T-helper 2 cell treated with Interferon-gamma antibody and Interleukin-4, amounts not matched to agents 100 ng/mL and 5 ng/mL, for 36 hours (primary cell): ENCODE results near the gene FRMD5. TPM values are rescaled to one million over a fixed set of nuclear protein-coding genes. Genes with fewer than 3 reads are reported as not detected.

Source experiments
- intact Hi-C: fragments of 100-400 bp; cut with micrococcal nuclease; formaldehyde crosslinking; loops from one replicate; pipeline ENCODE4 v1.15.1; 2023
- total RNA-seq: library from RNA; stranded (reverse); gene quantifications from 2 replicates; pipeline ENCODE4 v1.2.3, GENCODE V29; 2022

FRMD5 gene
- total RNA-seq, 1 donor from 2014 or later: not detected

DNA sequence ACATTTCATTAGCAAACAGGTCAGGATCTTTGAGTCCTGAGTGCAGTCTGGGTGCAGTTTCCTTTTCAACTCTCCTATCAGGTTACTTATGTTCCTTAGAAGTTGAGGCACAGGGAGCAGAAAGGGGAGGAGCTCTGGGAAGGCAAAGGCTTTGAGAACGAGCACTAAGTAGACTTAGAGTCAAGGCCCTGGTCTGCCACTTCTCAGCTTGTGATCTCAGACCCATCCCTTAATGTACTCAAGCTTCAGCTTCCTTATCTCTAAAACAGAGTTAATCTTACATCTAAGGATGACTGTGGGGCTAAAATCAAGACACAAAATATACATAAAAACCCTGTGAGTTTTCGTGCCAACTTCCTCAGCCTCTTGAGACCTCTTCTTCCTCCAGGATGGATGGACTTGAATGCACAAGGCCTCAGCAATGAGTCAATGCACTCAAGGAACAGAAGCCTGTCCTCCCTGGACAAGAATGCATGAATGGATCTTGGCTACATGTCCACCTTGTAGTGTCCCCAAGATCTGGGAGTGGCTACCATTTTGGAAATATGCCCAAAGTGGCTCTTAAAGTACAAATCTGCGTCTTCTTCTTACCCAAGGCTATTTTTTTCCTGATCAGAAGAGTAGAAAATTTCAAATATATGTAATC, 263.2 kb downstream of the FRMD5 start:
- intact Hi-C loops: no loop called here

DNA sequence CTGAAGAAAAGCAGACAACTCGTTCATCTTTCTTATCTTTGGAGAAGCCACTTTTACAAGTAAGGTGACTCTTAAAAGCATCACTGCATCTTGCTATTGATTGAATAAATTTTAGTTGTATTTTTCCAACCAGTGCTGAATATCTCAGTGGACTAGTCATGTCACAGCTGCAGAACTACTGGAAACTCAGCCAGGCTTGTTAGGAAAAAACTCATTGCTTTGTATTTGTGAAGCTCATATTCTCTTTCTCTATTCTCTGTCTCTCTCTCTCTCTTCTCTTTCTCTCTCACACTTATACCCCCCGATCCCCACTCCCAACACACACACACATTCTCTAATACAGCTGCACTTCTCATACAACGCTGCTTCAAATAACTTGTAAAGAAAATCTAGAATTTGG, 264.0 kb downstream of the FRMD5 start:
- intact Hi-C loops: no loop called here

DNA sequence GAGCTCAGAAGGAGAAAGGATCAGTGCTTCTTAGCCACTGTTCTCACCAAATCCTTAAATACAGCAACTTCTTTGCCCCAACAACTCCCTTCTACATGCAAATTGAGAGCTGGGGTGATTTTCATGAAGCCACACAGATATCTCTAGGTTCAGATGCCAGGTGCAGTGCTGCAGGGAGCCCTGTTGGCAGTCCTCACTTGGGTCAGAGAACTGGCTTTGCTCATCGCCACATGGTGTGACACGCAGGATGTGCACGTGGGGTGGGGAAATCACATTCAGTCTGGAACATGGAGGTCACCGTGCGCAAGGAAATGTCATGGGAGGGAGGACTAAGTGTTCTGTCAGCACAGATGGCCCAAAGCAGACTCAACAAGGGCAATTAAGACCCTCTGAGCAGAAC, 264.5 kb downstream of the FRMD5 start:
- intact Hi-C loops: no loop called here

DNA sequence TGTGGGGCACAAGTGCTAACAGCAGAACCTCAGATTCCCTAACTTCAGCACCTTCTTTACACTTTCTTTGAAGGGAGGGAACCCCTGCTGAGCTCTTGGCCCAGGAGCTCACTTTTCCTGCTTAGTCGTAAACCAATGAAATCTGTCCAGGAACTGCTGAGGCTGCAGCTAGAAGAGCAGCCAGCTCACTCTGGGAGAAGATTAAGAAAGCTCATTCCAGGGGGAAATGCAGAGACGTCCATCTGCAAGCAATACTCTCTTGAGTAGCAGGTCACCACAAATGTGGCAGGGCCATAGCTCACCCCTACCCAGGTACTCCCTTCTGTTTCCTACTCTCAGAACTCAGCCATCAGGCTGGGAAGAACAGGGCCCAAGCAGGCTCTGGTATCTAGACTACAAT, 265.0 kb downstream of the FRMD5 start:
- intact Hi-C loops: no loop called here

DNA sequence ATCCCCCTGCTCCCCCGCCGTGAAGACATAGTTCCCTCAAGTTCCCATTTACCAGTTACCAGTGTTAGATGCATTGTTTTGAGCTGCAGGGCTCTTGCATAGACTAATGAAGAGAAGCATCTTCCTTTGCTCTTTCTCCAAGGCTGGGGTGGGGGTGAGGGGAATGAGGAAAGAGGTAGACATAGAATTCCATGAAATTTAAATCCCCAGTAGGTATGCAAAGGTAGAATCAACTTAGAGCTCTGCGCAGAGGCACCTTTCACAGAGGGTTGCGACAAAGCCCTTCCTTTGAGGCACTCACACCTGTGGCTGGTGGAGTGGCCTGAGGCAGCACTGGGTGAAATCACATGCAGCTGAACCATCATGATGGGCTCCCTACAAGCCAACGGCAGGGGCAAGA, 266.9 kb downstream of the FRMD5 start:
- intact Hi-C loops: no loop called here

DNA sequence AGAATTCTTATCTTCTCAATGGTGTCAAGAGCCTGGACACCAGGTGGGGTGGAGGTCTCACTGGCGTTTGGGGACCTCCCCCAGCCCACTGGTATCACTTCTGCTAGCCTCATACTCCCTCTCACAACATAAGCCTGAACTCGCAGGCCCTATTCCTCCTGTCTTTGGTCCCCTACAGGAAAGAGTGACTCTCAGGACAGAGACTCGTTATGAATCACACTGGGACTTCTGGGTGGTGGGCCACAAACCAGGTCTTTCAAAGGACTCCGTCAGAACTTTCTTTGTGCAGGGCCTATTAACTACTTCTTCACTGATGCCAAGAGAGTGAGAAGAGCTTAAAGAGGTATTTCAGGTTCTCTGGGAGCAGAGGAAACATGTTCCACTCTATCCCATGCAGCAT, 267.9 kb downstream of the FRMD5 start:
- intact Hi-C loops: no loop called here

DNA sequence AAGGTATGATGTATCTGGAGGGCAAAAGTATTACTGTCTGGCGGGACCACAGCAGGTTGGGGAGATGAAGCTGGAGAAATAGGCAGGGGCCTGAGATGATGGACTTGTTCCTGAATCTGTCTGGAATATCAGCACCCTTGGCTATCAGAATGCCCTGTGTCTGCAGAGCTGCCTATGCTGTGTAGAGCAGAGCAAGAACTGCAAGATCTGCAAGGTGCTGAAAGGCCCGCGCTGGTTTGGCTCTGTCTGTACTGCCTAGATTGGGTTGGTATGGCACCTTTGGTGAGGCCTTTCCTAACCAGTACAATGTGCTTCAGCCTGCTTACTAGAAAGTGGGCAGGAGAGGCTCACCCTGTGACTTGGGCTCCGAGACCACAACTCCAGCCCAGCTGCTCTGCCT, 271.5 kb downstream of the FRMD5 start:
- intact Hi-C loops: no loop called here

DNA sequence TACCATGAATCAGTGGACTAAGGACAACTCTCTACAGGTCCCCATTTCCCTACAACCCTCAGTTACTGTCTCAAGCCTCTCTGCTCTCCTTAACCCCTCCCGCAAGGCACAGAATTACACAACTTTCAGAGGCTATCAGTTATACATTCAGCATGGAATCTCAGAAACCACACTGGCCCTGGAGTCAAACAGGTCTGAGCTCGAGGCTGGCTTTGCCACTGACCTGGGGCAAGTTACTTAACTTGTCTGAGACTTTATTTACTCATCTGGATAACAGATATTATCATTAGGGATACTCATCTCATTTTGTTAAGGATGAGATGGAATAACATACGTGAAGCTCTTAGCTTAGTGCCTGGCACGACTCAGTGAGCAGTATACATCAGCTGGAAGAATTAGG, 273.1 kb downstream of the FRMD5 start:
- intact Hi-C loops: no loop called here

DNA sequence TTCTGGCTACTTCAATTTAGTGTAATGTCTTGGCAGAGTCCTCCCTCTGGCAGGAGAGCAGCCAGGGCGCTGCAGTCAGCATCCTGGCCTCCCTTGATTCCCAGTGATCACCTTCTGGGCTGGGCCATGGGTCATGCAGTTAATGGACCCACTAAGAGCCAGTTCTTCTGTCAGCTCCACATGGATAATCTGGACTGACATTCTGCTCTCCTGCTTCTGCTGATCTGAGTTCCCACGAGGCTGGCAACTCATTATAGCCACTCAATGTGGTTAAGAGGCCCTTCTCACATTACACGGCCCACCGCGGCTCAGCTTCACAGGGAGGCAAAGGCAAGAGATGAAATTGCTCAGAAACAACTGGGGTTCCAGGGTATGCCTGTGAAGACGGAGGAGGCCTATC, 274.3 kb downstream of the FRMD5 start:
- intact Hi-C loops: no loop called here

DNA sequence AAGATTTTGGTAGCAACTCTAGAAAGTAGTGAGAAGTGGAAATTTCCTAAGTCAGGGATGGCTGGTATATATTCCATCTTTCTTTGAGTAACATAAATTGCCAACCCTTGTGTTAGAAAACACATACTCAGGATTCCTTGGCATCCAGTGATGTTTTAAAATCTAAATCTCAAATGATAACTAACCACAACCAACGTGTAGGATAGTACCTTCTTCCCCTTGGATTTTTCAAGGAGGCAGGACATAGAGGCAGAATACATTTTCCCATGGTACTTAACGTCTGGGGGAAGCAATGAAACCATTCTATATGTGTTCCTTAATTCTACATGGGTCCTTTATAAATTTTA, 274.8 kb downstream of the FRMD5 start:
- intact Hi-C loops: no loop called here

DNA sequence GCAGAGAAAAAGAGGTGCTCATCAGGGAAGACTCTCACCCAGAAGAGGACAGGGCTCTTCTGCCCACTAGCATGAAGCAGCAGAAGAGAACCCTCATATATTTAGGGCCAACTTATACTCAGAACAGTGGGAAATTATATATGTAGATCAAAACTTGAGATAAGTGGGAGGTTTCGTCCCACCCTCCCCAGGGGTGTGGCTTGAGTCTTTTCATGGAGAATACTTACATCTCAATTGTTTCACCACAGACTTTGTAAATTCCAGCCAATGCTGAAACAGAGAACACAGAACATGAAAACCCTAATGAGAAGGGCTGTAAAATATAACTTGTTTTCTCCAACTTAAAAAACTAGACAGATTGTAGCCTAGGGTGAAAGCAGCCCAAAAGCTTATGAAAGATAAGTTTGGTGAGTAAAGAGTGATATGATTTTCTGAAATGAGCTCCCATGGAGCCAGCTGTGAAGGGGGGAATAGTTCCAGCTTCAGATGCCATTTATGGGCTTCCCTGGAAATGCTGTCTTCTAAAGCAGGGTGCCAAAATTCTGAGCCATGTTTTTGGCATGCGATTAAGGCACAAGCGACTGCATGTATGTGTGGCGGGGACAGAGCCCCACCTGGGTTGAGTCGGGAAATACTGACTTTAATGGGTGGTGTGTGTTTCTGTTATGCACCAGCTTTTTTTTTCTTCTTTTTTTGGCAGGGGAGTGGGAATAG, 275.4 kb downstream of the FRMD5 start:
- intact Hi-C loops: no loop called here

DNA sequence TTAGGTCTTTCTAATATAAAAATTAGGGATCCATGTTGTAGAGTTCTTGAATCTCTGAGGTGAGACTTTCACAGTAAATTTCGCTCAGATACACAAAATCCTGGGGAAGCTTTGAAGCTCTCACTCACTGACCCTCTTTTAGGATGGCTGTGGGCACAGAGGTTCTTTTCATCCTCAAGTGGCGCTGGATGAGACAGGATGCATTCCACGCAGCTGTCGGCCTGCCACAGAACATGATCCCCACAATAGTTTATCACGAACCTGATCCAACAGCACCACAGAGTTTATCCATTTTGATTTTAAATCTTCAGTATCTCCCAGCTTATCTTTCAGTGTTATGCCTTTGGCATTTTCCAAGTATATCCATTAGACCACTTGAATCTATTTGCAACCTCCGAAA, 276.4 kb downstream of the FRMD5 start:
- intact Hi-C loops: no loop called here

DNA sequence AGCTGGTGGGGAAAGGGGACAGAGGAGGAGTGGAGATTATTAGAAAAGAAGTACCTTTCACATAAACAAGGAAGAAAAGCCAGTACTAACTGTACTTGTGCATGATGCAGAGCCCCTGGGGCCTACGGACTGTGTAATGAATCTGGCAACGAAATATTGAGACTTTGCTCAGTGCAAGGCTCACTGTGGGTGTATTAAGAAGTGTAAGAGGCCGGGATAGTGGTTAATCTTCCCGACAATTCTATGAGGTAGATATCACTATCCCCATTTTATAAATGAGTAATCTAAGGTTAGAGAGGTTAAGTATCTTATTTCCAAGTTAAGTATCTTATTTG, 278.8 kb downstream of the FRMD5 start:
- intact Hi-C loops: no loop called here

DNA sequence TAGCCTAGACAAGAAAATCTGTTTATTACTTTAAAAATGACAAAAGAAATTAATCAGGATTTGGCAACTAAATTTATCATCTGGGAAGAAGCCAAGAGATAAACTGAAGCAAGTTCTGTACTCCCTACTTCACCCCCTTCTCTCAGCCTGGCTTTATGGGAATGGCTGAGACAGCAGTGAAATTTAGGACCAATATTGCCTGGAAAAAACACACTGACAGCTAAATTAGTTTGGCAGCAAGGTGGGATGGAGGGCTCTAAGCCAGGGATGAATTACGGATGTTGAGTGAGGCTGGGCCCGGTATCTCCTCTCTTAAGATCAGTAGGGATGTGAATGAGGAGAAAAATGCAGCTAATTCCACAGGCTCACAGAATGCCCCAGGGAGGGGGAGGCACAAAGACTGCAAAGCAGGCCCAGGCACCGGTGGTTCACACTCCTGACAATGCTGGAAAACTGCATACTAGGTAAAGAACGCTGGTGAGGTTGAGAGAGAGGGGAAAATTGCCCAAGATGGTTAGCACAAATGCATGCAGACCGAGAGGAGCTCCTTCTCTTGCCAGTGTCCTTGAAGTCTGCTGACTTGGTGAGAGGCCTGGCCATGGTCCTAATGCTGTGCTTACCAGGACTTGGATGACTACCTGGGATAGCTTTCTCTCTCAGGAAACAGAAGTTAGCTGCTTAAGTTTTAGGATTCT, 279.3 kb downstream of the FRMD5 start:
- intact Hi-C loops: no loop called here

DNA sequence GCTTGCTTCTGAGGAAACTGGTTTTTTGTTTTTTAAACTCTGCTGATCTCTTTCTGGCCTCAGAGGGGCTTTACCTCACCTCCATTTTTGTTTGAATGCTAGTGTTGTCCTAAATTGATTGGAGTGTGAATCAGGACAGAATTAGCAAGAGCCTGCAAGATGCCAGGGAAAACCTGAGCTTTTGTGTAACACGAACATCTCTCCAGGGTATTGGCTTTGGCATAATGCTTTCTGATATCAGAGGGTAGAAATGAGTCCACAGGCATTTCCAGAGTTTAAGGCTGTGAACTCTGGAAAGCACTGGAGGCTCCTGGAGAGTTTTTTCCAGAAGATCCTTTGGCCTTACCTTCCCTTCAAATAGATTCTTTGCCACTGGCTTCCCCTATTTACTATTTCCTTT, 281.1 kb downstream of the FRMD5 start:
- intact Hi-C loops: no loop called here

DNA sequence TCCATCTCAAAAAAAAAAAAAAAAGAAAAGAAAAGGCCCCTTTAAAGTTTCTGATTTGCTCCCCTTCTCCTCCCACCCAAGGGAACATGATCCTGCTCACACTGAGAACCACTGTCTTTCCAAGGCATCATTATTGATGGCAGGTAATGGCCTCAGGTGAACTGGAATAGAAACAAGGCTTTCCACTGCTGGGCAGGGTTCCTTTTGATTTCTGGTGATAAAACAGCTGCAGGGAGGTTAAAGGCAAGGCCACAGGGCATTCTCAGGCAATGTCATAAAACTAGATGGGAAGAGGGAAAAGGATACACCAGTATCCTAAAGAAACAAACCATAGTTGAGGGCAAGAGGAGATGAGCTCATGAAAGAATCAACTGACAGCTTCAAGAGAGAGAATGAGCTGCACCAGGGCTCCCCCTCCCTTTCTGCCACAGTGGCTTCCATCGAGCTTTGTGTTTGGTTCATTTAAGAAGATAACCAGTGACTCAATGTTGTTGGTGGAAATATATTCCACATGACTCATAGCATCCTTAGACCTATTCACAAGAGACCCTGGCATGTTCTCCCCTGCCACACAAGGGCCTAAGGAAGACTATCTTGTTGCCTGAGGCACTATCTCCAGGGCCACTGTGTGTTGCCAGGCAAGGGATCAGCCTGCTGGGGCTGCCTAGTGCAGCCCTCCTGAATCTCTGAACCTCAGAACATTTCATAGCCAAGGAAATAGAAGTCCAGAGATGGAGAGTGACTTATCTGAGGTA, 281.9 kb downstream of the FRMD5 start:
- intact Hi-C loops: no loop called here

DNA sequence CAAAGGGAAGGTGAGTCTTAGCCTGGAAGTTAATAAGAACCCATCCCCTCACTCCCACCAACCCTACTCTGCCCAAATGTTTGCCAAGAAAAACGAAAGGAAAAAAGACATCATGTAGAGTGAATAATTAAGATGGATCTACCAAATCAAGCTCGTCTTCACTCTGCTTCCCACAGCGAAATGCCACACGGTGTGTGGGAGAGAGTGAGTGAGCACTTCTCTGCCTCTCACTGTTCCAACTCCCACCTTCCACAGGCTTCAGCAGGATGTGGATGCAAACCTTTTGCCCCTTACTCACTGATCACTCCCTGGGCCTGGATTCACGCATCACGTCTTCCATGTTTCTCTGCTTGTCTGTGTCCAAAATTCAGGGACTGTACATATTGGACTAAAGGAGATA, 282.9 kb downstream of the FRMD5 start:
- intact Hi-C loops: no loop called here

DNA sequence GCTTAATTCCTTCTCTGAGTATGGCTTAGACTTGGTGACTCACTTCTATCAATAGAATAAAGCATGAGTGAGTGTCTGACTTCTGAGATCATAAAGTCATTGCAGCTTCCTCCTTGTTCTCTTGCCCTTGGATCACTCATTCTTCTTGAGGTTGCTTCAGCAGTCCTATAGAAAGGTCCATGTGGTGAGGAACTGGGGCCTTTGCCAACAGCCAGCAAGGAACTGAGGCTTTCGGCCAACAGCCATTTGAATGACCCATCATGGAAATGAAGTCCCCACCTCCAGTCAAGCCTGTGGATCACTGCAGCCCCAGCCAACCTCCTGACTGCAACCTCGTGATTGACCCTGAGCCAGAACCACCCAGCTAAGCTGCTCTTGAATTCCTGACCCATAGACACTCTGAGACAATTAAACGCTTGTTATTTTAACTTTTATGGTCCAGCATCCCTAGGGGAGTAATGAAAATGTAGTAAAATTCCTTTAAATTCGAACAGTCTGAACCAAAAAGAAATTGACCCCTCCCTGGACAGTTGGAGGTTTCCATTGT, 283.8 kb downstream of the FRMD5 start:
- intact Hi-C loops: no loop called here

DNA sequence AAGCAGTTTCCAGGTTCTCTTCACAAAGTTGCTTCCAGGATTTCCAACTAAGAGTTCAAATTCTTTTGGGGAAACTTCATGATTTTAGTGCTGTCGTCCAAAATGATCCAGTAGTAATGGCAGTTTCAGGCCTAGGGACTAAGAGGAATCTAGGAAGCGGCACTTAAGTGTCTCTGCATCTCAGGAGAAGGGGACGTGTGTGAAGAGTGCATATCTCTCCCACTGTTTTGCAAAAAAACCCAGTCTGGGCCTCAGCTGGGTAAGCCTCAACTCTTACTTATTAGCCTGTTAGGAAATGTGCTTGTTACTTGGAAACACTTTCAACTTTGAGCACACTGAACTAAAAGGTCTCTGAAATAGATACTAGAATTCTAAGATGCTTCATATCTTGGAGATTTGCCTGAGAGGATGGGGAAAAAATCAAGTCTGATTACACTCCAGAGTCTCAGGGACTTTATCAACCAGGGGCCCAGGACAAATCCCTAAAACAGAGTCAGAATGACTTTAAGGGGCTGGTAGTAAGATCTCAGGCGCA, 286.5 kb downstream of the FRMD5 start:
- intact Hi-C loops: no loop called here

DNA sequence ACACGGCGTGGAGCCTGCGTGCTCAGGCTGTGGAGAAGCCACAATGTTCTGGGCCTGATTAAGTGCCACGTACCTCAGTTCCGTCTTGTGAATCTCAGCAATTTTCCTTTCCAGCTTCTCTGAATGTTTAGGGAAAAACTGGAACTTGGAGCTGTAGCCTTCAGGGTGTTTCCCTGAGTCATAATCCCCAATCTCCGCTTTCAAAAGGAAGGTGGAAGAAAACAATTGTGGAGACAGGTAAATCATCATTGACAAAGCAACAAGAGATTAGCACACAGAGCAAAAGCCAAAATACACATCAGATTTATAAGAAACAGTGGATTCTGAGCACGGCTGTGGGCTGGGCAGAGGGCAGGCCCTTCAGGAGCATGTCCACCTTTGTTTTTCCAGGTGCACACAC, 289.3 kb downstream of the FRMD5 start:
- intact Hi-C loops: no loop called here

DNA sequence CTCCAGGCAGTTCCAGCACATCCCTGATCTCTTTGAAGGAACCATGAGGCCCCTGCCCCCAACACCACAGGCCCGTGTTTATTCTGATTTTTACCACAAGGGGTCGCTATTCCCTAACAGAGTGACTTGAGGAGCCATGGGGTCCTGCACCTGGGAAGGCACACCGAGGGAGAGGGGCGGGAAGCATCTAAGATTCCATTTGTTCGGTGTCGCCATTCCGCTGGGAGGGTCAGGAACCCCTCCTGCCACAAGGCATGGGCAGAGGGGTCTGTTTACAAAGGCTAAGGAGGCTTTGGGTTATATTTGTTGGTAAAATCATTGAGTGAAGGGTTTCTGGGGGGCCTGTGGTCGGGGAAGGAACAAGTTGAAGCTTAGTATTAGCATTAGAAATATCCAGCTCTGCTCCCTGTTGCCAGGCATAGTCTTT, 291.2 kb downstream of the FRMD5 start:
- intact Hi-C loops: loop anchor here (5.0 kb wide), 1 partner anchor 313 kb away; no protein-coding TSS in a partner anchor

DNA sequence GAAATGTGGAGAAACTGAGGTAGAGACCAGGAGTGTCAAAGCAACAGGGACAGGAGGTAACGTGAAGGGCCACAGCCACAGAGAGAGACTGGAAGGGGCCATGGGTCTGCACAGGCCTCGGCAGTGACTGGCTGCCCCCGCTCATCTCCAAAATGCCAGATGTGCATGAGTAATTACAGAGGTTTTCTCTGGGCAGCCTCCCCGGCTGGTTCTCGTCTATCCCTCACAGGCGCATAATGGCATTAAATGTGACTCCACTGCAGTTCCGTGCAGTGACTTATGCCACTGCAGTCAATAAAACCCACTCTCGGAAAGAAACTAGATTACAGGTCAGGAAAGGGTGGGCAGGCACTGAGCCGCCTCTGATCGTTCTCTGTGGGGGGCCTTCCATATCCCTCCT, 293.6 kb downstream of the FRMD5 start:
- intact Hi-C loops: loop anchor here (5.0 kb wide), 1 partner anchor 316 kb away; no protein-coding TSS in a partner anchor
